Activated T-helper 9 cell treated with anti-CD3 and anti-CD28 coated beads, Interleukin-2, amount 50 U/mL, for 16 hours (primary cell): Measurements from ENCODE around the gene PGA3.
"Not testable (repeated sequence)": the region's sequence is repeated elsewhere in the genome, so short reads cannot be mapped to it uniquely, and the experiment has no call there.

Experiments used
- DNase-seq: peaks from one replicate; pipeline ENCODE4 v3.0.0-alpha.2; 2020; ENCODE audit warnings: low read depth

PGA3 gene

DNA sequence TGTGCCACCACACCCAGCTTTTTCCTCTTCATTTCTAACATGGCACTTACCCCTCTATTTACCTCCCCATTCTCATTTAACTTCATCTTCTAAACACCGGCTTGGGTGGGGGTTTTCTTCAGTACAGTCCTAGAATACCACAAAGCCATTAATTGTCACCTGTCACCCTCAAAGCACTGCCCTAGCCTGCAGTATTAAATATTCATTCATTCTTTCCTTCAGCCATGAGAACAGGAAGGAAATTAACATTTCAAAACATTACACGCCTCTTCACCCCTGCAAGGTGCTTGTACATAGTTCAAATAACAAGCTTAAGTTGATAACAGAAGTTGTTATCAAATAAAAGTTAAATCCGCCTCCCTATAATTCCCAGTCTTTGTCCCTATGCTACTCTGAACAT lies 31.4 kb upstream of the PGA3 start:
- DNase-seq = no peak

DNA sequence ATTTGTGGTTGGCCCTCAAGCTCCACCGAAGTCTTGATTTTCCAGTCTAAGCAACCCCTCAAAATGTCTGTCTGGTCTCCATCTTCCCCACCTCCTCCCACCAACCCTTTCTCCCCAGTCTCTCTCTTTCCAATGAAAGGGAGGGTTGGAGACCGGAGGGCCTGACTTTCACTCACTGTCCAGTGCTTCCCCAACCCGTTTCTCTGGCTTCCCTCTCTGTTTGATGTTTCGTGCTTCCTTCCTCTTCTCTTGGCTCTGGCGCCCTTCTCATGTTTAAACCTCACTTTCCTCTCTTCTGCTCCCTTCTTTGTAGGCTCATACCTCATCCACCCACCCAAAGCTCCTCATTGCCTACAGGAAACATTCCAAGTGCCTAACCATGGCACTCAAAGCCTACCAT lies 31.0 kb upstream of the PGA3 start:
- no peak for DNase-seq

DNA sequence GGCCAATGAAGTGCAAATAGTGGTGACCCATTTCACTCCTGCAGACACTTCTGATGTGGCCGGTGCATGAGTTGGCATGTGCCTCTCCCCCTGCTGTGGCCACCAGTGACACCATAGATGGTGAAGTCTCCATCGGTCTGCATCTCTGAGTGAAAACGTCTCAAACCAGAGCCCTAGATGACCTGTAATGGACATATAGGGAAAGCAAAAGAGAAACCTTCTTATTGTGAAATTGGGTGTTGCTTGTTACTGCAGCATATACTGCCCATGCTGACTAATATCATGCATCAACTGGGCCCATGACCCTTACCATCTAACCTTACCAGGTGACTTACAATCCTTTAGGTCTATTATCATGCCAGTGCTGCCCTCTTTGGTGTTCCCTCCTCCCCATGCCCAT lies 30.4 kb upstream of the PGA3 start:
- no peak for DNase-seq

DNA sequence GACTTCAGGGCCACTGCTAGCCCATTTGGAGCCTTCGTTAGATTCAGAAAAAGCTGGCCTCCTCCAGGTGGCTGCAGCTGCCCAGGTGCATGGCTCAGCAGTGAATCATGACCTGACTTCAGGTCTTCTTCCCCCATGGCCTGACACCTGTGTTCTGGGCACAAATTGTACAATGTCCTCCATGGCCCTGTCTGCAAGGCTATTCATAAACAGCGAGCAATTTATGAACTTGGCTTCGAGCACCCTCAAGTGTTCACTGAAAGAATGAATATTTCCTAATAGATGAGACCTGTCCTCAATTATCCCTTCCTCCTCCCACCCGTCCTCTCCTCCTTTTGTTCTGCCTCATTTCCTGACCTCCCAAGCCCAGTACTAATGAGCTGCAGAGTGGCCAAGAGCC lies 29.9 kb upstream of the PGA3 start:
- DNase-seq = no peak

DNA sequence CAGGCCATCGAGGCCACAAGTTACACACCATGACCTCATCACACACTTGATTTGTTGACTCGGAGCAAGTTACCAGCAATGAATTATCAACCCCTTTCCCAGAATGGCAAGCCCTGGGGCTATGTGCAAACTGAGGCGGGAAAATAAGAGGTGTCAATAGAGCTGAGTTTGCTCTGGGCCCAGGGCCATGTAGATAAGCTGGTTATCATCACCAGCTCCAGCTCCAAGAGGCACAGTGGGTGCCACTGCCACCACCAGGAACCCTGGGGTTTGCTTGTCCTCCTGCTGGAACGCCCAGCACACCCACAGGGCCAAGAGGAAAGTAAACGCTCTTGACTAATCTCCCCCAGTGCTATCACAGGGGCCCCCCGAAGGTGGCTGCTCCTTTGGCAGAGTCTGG lies 29.0 kb upstream of the PGA3 start:
- no peak for DNase-seq

DNA sequence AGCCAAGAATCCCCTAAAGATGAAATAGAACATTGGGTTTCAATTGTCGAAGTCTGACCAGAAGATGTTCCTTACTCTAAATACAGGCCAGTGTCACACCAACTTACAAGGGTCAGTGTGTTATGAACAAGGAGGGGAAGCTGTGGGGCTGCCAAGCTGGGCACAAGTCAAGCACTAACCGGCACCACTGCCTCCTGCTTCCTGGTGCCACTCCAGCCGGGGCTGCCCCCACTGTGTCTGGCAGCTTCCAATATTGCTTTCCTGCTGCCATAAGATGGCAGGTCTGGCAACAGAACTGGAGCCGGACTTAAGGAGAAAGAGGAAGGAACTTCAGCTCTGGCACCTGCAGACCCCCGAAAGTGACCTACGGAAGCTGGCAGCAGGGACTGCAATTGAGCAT lies 28.4 kb upstream of the PGA3 start:
- DNase-seq = no peak

DNA sequence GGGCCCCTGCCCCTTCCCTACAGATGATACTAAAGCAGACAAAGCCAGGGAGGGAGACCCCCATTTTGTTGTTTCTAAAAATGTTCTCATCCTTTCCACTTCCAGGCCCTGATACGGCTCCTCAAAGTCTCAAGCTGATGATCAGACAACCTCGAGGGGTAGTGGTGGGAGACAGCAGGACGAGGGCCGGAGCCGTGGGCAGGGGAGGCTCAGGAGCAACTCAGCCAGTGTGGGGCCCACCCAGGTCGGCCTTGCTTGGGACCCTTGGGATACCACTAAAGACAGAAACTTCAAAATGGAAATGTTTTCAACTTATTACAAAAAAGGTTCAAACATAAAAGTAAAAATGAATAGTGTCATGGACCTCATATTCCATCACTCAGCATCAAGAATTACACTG lies 26.9 kb upstream of the PGA3 start:
- no peak for DNase-seq

DNA sequence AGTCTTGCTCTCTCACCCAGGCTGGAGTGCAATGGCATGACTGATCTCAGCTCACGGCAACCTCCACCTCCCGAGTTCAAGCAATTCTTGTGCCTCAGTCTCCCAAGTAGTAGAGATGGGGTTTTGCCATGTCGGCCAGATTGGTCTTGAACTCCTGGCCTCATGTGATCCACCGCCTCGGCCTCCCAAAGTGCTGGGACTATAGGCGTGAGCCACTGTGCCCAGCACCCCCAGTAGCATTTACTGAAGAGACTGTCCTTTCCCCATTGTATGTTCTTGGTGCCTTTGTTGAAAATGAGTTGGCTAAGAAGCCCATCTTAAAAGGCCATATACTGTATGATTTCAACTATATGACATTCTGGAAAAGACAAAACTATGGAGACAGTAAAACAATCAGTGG lies 23.1 kb upstream of the PGA3 start:
- not testable (repeated sequence) for DNase-seq

DNA sequence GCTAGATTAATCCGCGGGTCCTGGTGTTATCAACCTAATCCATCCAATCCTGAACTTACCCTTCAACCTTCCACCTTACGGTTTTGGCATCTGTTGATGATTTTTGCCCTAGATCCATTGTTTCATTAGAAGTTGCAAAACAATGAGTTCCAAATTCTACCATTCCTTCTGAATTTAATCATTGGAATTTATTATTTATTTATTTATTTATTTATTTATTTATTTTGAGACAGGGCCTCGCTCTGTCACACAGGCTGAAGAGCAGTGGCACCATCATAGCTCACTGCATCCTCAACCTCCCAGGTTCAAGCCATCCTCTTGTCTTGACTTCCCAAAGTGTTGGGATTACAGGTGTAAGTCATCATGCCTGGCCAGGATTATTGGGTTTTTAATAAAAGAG lies 21.8 kb upstream of the PGA3 start:
- DNase-seq = no peak

DNA sequence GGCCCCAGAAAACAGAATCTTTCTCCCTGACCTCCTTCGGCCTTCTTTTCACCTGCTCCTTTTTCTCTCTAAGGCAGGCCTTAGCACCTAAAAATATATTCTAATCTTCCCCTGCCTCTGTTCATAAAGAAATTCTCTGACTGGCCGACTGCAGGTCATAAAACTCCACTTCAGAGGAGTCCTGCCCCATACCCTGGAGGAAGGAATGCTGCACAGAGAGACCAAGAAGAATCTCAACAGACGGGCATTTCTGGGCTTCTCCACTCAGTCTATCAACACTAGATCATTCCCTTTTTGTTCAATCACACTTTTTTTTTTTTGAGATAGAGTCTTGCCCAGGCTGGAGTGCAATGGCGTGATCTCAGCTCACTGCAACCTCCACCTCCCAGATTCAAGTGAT lies 19.7 kb upstream of the PGA3 start:
- DNase-seq = no peak

DNA sequence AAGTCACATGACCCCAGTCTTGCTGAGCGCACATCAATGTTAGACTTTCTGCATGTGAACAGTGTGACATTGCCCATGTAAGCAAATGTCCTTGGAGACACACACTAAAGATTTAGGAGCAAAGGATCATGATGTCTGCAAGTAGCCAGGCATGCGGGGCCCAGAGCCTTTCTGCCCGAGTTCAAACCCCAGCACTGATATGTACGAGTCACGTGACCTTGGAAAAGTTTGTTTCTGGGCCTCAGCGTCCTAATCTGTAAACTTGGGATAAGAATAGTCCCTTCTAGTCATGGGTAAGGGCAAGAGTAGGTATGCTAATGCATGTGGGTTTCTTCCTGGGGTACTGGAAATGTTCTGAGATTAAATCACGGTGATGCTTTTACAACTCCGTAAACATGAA lies 16.8 kb upstream of the PGA3 start:
- no peak for DNase-seq

DNA sequence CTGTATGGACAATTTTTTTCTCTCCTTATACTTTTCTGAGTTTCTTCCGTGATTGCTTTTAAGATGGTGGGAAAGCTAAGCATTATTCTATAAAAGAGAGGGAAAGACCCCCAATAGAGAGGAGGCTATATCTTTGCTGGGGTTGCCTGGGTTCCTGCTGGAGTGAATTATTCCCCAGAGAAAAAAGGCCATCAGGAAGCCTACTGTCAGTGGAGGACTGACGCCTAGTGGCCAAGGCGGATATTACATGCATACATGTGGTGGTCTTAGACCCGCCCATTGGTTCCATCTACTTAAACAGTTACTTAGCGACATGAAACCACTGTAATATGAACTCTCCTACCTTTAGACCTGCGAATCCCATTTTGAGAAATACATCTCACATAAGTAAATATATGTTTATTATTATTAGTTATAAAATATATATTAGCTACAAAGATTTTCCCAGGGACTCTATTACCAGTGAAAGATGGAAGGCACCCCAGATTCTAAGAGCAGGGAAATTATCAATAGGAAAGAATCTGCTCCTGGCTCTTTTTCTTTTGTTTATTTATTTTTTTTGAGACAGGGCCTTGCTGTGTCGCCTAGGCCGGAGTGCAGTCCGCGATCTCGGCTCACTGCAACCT lies 15.7 kb upstream of the PGA3 start:
- peak; percentile 66 for DNase-seq

DNA sequence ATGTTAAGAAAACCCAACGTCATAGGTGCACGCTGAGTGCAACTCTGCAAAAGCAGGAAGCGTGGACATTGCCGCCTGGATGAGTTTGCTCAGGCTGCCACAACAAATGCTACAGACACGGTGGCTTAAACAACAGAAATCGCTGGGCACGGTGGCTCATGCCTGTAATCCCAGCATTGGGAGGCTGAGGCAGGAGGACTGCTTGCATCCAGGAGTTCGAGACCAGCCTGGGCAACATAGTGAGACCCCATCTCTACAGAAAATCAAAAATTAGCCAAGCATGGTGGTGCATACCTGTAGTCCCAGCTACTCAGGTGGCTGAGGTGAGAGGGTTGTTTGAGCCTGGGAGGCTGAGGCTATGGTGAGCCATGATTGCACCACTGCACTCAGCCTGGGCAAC lies 13.4 kb upstream of the PGA3 start:
- DNase-seq = no peak

DNA sequence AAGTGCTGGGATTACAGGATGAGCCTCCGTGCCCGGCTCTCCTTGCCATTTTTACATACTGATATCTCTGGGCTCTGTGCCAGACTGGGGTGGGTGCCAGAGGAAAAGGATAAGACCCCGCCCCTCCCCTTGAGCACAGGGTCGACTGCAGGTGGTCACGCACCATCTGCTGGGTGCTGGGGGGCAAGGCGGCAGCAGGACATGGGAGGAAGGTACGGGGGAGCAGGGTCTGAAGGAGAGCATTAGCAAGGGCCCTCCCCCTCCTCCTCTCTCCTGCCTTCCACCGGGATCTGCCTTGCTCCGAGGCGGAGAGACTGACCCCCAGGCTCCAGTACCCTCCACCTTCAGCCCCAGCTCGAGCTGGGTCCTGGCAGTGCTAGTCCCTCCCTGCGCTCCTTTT lies 9.7 kb upstream of the PGA3 start:
- DNase-seq = no peak

DNA sequence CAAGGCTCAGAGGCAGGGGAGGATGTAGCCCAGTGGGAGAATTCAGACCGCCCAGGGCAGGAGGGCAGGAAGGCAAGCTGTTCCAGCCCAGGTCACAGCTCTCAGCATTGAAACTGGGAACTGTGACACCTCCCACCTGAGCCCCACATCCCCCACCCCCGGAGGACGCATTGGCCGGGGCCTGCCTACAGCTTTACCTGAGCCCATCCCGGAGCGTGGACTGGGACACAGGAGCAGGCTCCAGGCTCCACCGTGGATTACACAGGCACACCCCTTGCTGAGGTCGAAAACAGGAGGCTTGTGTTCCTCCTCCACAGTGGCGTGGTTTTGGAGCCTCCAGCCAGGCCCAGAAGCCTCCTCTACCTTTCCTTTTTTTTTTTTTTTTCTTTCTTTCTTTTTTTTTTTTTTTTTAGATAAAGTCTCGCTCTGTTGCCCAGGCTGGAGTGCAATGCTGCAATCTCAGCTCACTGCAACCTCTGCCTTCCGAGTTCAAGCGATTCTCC lies 9.1 kb upstream of the PGA3 start:
- no peak for DNase-seq

DNA sequence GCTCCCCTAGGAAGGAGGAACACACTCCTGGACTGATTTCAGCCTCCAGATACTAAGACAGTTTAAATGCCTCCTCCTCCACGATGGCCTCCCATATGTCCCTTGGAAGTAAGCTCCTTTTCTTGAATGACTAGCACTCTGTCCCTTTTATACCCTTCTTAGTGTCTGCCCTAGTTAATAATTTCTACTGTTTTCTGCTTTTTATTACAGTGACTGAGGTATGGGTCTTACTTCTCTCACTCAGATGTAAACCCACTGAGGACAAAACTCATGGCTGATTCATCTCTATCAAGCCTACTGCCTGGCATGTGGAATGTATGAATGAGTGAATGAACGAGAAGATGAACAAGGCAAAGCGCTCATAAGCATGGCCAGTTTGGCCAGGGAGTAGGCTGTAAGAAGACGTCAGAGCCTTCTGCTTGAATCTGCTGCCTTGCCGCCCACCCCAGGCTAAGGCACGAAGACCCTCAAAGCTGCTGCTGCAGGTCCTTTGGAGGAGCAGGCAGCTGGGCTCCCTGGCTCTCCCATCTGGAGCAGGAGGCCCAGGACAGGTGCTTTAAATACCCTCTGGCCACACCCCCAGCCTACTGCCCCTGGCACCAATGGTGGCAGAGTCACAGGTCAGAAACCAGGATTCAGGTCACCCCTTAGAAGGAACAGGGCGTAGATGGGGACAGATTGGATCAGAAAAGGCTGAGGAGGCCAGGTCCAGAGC lies 8.2 kb upstream of the PGA3 start:
- no peak for DNase-seq

DNA sequence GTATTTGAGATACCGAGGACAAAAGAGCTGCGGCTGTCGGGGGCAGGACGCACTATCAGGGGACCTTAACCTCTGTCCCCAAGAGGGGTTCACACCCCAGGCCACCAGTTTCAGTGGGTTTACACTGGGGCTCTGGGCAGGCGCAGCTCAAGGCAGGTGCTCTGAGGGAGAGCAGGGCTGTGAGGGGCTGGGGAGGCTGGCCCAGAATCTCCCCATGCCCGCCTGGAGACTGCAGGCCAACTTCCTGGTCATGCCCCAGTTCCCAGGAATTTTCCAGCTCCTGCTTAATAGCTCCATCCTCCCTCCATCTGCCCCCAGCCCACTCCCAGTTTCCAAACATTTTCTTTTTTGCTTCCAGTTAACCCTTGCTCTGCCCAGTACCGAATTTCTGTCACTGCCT lies 7.6 kb upstream of the PGA3 start:
- DNase-seq = no peak

DNA sequence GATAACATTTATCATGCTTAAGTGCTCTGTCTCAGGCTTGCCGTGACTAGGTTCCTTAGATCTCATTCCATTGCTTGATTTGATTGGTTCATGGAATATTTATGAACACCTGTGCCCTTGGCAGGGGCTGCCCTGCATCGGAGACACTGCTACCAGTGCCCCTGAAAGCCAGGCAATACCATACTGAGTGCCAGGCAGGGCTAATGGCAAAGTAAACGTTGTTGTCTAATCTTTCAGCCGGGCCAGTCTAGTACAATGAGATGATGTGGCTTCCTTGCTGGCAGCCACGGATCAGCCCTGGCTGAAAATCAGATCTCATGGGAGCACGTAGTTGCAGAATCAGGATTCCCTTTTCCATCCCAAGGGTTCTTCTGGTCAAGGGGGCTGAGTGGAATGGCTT lies 5.0 kb upstream of the PGA3 start:
- no peak for DNase-seq

DNA sequence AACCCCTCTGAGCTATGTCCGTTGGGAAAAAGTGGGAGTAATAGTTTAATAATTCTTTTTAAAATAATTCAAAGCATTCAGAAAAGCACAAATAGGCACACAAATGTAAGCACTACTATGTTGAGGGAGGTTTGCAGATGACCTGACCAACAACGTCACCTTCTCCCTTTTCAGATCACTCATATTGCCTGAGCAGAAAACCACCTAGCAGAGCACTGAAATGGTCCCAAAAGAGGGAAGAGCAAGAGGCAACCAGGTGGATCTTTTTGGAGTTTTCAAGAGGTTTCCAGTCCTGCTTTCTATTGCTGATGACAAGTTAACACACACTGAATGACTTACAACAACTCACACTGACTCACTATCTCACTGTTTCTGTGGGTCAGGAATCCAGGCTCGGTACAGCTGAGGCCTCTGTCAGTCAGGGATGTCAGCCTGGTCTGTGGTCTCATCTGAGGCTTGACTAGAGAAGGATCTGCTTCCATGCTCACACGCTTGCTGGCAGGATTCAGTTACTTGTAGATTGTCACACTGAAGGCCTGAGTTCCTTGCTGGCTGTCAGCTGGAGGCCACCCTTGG lies 4.3 kb upstream of the PGA3 start:
- no peak for DNase-seq

DNA sequence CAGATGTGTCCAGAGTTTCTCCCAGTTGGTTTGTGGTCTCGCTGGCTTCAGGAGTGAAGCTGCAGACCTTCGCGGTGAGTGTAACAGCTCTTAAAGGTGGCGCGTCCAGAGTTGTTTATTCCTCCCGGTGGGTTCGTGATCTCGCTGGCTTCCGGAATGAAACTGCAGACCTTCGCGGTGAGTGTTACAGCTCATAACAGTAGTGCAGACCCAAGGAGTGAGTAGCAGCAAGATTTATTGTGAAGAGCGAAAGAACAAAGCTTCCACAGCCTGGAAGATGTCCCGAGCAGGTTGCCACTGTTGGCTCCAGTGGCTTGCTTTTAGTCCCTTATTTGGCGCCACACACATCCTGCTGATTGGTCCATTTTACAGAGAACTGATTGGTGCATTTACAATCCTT lies 1.8 kb upstream of the PGA3 start:
- DNase-seq = no peak

DNA sequence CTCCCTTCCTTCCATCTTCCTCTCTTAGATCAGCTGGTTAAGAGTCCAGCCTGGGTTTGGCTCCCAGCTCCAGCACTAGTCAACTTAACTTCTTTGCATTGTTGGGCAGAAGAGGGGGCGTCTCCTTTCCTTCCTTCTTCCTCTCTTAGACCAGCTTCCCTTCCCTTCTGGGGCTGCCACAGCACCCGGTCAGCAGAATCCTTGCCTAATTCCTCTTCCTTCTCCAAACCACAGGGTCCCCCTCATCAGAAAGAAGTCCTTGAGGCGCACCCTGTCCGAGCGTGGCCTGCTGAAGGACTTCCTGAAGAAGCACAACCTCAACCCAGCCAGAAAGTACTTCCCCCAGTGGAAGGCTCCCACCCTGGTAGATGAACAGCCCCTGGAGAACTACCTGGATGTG lies 558 bp downstream of the PGA3 start:
- not testable (repeated sequence) for DNase-seq

DNA sequence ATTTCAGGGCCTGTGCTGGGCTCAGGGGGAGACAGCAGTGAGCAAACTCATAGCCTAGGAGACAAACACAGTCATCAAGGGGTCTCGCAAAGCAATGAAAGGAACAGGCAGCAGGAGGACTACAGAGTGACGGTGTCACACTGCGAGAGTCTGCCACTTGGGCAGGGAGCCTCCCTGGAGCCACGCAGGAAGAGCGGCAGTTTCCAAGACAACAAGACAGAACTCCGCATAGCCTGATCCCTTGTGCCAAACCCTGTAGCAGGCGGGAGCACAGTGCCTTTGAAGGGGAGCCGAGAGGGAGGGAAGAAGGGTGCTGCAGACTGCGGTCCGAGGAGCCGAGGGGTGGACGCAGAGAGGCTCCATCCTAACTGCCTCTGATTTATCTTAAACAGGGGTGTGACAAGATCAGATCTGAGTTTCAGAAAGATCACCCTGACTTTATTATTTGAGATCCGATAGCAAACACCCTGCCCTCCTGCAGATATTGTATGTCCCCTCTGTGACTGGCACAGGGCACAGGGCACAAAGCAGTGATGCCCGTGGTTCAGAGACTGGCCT lies 1.3 kb downstream of the PGA3 start:
- not testable (repeated sequence) for DNase-seq

DNA sequence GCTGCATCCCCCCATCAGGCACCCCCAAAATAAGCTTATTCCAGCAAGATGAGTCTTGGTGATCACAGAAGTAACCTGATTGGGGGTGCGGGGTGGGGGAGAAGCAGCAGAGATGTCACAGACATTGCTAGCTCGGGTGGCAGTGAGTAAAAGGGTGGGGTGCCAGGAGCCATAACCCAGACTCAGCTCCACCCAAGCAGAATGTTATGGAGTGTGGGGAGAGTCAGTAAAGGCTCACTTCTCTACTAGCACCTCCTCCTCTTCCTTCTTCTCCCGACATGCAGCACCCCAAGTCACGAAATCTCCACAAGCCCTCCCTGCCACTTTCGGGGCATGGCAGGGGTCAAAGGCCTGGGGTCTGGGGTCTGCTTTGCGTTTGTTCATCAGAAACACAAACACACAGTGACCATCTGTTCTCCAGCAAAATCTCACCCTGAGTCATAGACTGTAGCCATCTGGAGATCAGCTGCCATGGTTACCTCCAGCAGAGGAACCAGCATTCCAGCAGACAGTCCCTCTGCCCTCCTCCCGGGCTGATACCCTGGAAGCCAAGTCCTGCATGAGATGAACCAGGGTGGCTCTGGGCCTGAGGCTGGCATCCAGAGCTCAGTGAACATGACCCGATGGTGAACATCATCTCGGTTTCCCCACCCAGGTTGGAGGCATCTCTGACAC lies 4.5 kb downstream of the PGA3 start:
- not testable (repeated sequence) for DNase-seq
